Keratinocyte (primary cell): Measurements from ENCODE around the gene COL6A2. TPM values are rescaled to one million over a fixed set of nuclear protein-coding genes. Genes with fewer than 3 reads are reported as not detected.

Experiments used
- DNase-seq: peaks from one replicate; pipeline ENCODE4 v3.0.0-alpha.2; 2011; ENCODE audit warnings: low read depth, missing footprints, low spot score
- FAIRE-seq: peaks from 2 replicates; lab custom pipeline; 2011; peaks lifted over from hg19 to GRCh38; lab: Jason Lieb, UNC
- H2AFZ ChIP-seq: 2 replicates; pipeline ENCODE4 v1.6.0; 2012; ENCODE audit warnings: low read length, control low read depth, inconsistent platforms; ENCODE audit not compliant: control insufficient read depth
- H3K27ac ChIP-seq: 2 replicates; pipeline ENCODE4 v1.5.1; 2011; ENCODE audit warnings: low read length; ENCODE audit not compliant: control insufficient read depth, insufficient read depth
- H3K27me3 ChIP-seq: 3 replicates; pipeline ENCODE4 v1.6.0; 2011; ENCODE audit warnings: low read length; ENCODE audit not compliant: control insufficient read depth, insufficient read depth; ENCODE audit errors: extremely low read depth
- H3K36me3 ChIP-seq, 2 experiments: 2 replicates in 1 of 2; 3 replicates in 1 of 2; pipeline ENCODE4 v1.5.1; 2011; ENCODE audit warnings: low read length in 2 of 2, mild to moderate bottlenecking in 1 of 2; ENCODE audit not compliant: control insufficient read depth in 2 of 2, insufficient read depth in 2 of 2; ENCODE audit errors: extremely low read depth in 1 of 2
- H3K4me1 ChIP-seq: 3 replicates; pipeline ENCODE4 v1.5.1; 2011; ENCODE audit warnings: low read length; ENCODE audit not compliant: control insufficient read depth, insufficient read depth; ENCODE audit errors: extremely low read depth
- H3K4me2 ChIP-seq: 3 replicates; pipeline ENCODE4 v1.6.0; 2011; ENCODE audit warnings: low read depth, low read length; ENCODE audit not compliant: control insufficient read depth, insufficient read depth; ENCODE audit errors: extremely low read depth
- H3K4me3 ChIP-seq, 3 experiments: fragments of 200-600 bp in 1 of 3; sonication (generic) in 1 of 3; 2 replicates in 2 of 3; 3 replicates in 1 of 3; pipeline ENCODE4 v1.5.1; 2011 to 2016; ENCODE audit warnings: low read length in 3 of 3, mild to moderate bottlenecking in 3 of 3, control low read depth in 2 of 3, inconsistent platforms in 1 of 3, low read depth in 1 of 3, mixed read lengths in 1 of 3, mixed run types in 1 of 3, moderate library complexity in 1 of 3; ENCODE audit not compliant: control insufficient read depth in 2 of 3, insufficient read depth in 2 of 3; ENCODE audit errors: extremely low read depth in 1 of 3
- H3K79me2 ChIP-seq: 2 replicates; pipeline ENCODE4 v1.6.0; 2012; ENCODE audit warnings: low read length; ENCODE audit not compliant: control insufficient read depth, insufficient read depth
- H3K9ac ChIP-seq: 3 replicates; pipeline ENCODE4 v1.6.0; 2011; ENCODE audit warnings: low read length; ENCODE audit not compliant: control insufficient read depth, insufficient read depth; ENCODE audit errors: extremely low read depth
- H3K9me1 ChIP-seq: 3 replicates; pipeline ENCODE4 v1.6.0; 2011; ENCODE audit warnings: low read length; ENCODE audit not compliant: control insufficient read depth, insufficient read depth; ENCODE audit errors: extremely low read depth
- H3K9me3 ChIP-seq: 2 replicates; pipeline ENCODE4 v1.5.1; 2012; ENCODE audit warnings: low read depth, low read length; ENCODE audit not compliant: control insufficient read depth
- H4K20me1 ChIP-seq: 3 replicates; pipeline ENCODE4 v1.6.0; 2011; ENCODE audit warnings: low read length; ENCODE audit not compliant: control insufficient read depth, insufficient read depth; ENCODE audit errors: extremely low read depth
- EZH2 ChIP-seq: IDR thresholded peaks from one replicate; pipeline ENCODE4 v1.6.1; 2012; ENCODE audit warnings: inconsistent platforms, mild to moderate bottlenecking, low read length, moderate library complexity
- dilution Hi-C: fragments of 300-500 bp; cut with MboI; formaldehyde crosslinking; loops from one replicate; pipeline ENCODE4 v1.7.0; 2020; ENCODE audit warnings: low sequenced_read_pairs; ENCODE audit not compliant: extremely low pct_ligation_motif_present
- polyA plus RNA-seq, 5 experiments: library from polyadenylated mRNA; depleted of rRNA in 3 of 5; stranded (reverse) in 3 of 5; stranded (forward) in 1 of 5; unstranded in 1 of 5; fragments of >200 nt; gene quantifications; 1 replicate in 1 of 5; 2 replicates in 3 of 5; 3 replicates in 1 of 5; pipeline versions ENCODE4 v1.2.1 to v1.2.3, GENCODE V29; 2011 to 2012; ENCODE audit warnings: missing spikeins in 2 of 5, low read depth in 1 of 5, low replicate concordance in 1 of 5
- TF ChIP-seq, protein P1 (sequence below), 3 experiments: IDR thresholded peaks in 1 of 3; conservative IDR thresholded peaks in 1 of 3; optimal IDR thresholded peaks in 1 of 3; 2 replicates in 2 of 3; 3 replicates in 1 of 3; pipeline versions ENCODE3 to v1.5.1; 2011; ENCODE audit warnings: low read length in 3 of 3, mild to moderate bottlenecking in 3 of 3, moderate library complexity in 2 of 3, control low read depth in 1 of 3, inconsistent platforms in 1 of 3; ENCODE audit not compliant: insufficient read depth in 2 of 3; ENCODE audit errors: extremely low read depth in 1 of 3

The COL6A2 gene
- polyA plus RNA-seq, 1 donor (not counting 4 experiments of a cell fraction or from before 2014, with no cell fraction given), result 0.03 TPM

DNA sequence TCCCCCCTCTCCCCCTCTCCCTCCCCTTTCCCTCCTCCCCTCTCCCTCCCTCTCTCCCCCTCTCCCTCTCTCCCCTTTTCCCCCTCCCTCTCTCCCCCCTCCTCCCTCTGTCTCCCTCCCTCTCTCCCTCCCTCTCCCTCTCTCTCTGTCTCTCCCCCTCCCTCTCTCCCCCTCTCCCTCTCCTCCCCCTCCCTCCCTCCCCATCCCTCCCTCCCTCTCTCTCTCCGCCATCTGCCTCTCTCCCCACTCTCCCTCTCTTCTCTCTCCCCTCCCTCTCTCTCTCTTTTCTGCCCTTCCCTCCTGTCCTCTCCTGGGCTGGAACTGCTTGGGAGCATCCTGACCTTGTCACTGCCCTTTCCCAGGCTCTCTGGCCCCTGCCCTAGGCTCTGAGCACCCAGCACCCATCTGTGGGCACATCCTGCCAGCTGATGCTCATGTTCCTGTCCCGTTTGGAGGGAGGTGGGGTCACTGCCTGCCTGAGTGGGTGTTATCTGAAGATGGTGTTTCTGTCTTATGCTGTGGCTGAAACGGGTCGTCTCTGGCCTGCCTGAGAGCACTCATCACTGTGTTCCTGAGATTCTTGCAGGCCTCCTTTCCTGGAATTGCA, 46.7 kb downstream of the COL6A2 start:
- peaks cover 7% of the 10 kb centered on the region for H3K27me3 ChIP-seq
- no peaks in the 10 kb centered on the region for H3K36me3 ChIP-seq
- no peaks in the 10 kb centered on the region for H3K9me1 ChIP-seq
- FAIRE-seq (no peak), DNase-seq (no peak)
- no peak overlapping the region for H3K4me3 ChIP-seq
- dilution Hi-C loops, result no loop called here
- H3K9me3 ChIP-seq, result no peaks in the 10 kb centered on the region
- no peaks in the 10 kb centered on the region for H3K79me2 ChIP-seq
- no peak overlapping the region for H2AFZ ChIP-seq
- H3K27ac ChIP-seq, result no peak overlapping the region
- no peak overlapping the region for H3K4me2 ChIP-seq
- H3K9ac ChIP-seq, result no peak overlapping the region
- no peaks in the 10 kb centered on the region for H3K4me1 ChIP-seq
- no peaks in the 10 kb centered on the region for H4K20me1 ChIP-seq
- TF ChIP-seq, protein P1, sequence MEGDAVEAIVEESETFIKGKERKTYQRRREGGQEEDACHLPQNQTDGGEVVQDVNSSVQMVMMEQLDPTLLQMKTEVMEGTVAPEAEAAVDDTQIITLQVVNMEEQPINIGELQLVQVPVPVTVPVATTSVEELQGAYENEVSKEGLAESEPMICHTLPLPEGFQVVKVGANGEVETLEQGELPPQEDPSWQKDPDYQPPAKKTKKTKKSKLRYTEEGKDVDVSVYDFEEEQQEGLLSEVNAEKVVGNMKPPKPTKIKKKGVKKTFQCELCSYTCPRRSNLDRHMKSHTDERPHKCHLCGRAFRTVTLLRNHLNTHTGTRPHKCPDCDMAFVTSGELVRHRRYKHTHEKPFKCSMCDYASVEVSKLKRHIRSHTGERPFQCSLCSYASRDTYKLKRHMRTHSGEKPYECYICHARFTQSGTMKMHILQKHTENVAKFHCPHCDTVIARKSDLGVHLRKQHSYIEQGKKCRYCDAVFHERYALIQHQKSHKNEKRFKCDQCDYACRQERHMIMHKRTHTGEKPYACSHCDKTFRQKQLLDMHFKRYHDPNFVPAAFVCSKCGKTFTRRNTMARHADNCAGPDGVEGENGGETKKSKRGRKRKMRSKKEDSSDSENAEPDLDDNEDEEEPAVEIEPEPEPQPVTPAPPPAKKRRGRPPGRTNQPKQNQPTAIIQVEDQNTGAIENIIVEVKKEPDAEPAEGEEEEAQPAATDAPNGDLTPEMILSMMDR (optimal IDR thresholded peaks at IDR 0.05 in 1 of 3, IDR thresholded peaks at IDR 0.05 in 1 of 3, conservative IDR thresholded peaks at IDR 0.05 in 1 of 3; ENCODE audit: extremely low read depth in 1 of 3, insufficient read depth in 2 of 3, low read length in 3 of 3), result no peak
- no peak for TF ChIP-seq EZH2

DNA sequence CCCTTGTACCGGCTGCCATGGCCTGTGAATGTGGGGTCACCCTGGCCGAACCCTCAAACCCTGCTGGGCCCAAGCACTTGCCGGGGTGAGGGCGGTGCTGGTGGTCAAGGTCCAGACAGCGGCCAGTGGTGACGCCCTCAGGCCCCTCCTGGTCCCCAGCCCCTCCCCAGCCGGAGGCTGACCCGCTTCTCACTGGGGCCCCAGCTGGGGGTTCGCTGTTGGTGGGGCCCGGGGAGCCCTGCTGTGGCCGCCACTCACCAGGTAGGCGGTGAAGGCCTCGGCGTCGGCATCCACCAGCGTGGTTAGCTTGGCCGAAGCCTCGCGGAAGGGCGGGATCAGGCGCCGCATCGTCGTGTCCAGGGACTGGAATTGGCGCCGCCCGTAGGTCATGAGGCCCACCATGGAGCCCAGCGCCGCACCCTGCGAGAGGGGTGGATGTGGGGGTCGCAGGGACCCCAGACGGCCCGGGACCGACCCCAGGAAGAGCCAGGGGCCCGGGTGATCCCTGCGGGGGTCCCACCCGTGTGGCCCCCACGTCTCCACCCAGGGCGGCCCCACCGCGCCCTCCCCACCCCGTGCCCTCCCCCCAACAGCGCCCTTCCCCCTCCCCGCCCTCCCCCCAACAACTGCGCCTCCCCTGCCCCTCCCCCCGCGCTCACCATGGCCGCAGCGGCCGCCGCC, 47.4 kb downstream of the COL6A2 start:
- H3K27me3 ChIP-seq, result peaks cover 4% of the 10 kb centered on the region
- H3K27ac ChIP-seq, result no peak overlapping the region
- no peaks in the 10 kb centered on the region for H3K36me3 ChIP-seq
- no peaks in the 10 kb centered on the region for H3K4me1 ChIP-seq
- H3K79me2 ChIP-seq, result no peaks in the 10 kb centered on the region
- DNase-seq (no peak), FAIRE-seq (no peak)
- dilution Hi-C loops, result no loop called here
- H3K9me1 ChIP-seq, result no peaks in the 10 kb centered on the region
- no peaks in the 10 kb centered on the region for H3K9me3 ChIP-seq
- no peak overlapping the region for H3K4me3 ChIP-seq
- no peak overlapping the region for H3K9ac ChIP-seq
- no peaks in the 10 kb centered on the region for H4K20me1 ChIP-seq
- H3K4me2 ChIP-seq, result no peak overlapping the region
- TF ChIP-seq EZH2, result no peak
- TF ChIP-seq, protein P1 (optimal IDR thresholded peaks at IDR 0.05 in 1 of 3, IDR thresholded peaks at IDR 0.05 in 1 of 3, conservative IDR thresholded peaks at IDR 0.05 in 1 of 3; ENCODE audit: extremely low read depth in 1 of 3, insufficient read depth in 2 of 3, low read length in 3 of 3), result no peak
- no peak overlapping the region for H2AFZ ChIP-seq
